ENCODE data around the gene KLF7. TPM values are rescaled to one million over a fixed set of nuclear protein-coding genes. Genes with fewer than 3 reads are reported as not detected.
A peak's percentile ranks its signal among the peaks of the same experiment; 100 is the strongest.

Gene KLF7
- total RNA-seq, 1 donor from 2014 or later = 36.7 TPM

GRCh38 chr2:207173641-207174040 is 7.9 kb upstream of the KLF7 start:
- H3K36me3 Mint-ChIP-seq (ENCODE audit: unreplicated experiment) = no peaks in the 10 kb centered on the region

GRCh38 chr2:207167099-207167923 is 1.6 kb upstream of the KLF7 start:
- H3K4me1 Mint-ChIP-seq (ENCODE audit: unreplicated experiment) = peaks cover 27% of the 10 kb centered on the region
- no peak for TF ChIP-seq CTCF (IDR thresholded peaks at IDR 0.05)
- H3K27ac Mint-ChIP-seq (ENCODE audit: unreplicated experiment) = peak overlapping the region; percentile 100
- H3K36me3 Mint-ChIP-seq (ENCODE audit: unreplicated experiment) = no peaks in the 10 kb centered on the region
- H3K4me3 Mint-ChIP-seq (ENCODE audit: unreplicated experiment) = peak overlapping the region; percentile 91
- DNase-seq (ENCODE audit: extremely low spot score, unreplicated experiment) = no peak
- H3K27me3 Mint-ChIP-seq (ENCODE audit: unreplicated experiment) = no peaks in the 10 kb centered on the region
- peaks cover 7% of the 10 kb centered on the region for H3K9me3 Mint-ChIP-seq (ENCODE audit: unreplicated experiment)

More at GRCh38 chr2:207173641-207174040, 7.9 kb upstream of the KLF7 start:
- H3K4me1 Mint-ChIP-seq (ENCODE audit: unreplicated experiment) = peaks cover 1% of the 10 kb centered on the region
- peaks cover 7% of the 10 kb centered on the region for H3K9me3 Mint-ChIP-seq (ENCODE audit: unreplicated experiment)
- no peaks in the 10 kb centered on the region for H3K27me3 Mint-ChIP-seq (ENCODE audit: unreplicated experiment)
- no peak for DNase-seq (ENCODE audit: extremely low spot score, unreplicated experiment)
- TF ChIP-seq CTCF (IDR thresholded peaks at IDR 0.05) = no peak
- H3K4me3 Mint-ChIP-seq (ENCODE audit: unreplicated experiment) = no peak overlapping the region
- H3K27ac Mint-ChIP-seq (ENCODE audit: unreplicated experiment) = no peak overlapping the region

GRCh38 chr2:207166349-207167098 is 776 bp upstream of the KLF7 start:
- H3K4me1 Mint-ChIP-seq (ENCODE audit: unreplicated experiment) = peaks cover 35% of the 10 kb centered on the region
- peak; percentile 93 for DNase-seq (ENCODE audit: extremely low spot score, unreplicated experiment)
- H3K27ac Mint-ChIP-seq (ENCODE audit: unreplicated experiment) = peak overlapping the region; percentile 100
- H3K27me3 Mint-ChIP-seq (ENCODE audit: unreplicated experiment) = no peaks in the 10 kb centered on the region
- peaks cover 7% of the 10 kb centered on the region for H3K9me3 Mint-ChIP-seq (ENCODE audit: unreplicated experiment)
- peak; percentile 13 for TF ChIP-seq CTCF (IDR thresholded peaks at IDR 0.05)
- H3K4me3 Mint-ChIP-seq (ENCODE audit: unreplicated experiment) = peak overlapping the region; percentile 91
- H3K36me3 Mint-ChIP-seq (ENCODE audit: unreplicated experiment) = no peaks in the 10 kb centered on the region

- Mint-ChIP-seq H3K27me3 (ENCODE audit: unreplicated experiment) (no peaks in the 10 kb centered on the region), H3K27ac (ENCODE audit: unreplicated experiment) (peak overlapping the region; percentile 100), H3K9me3 (ENCODE audit: unreplicated experiment) (peaks cover 7% of the 10 kb centered on the region), H3K4me1 (ENCODE audit: unreplicated experiment) (peaks cover 41% of the 10 kb centered on the region), H3K4me3 (ENCODE audit: unreplicated experiment) (peak overlapping the region; percentile 91), H3K36me3 (ENCODE audit: unreplicated experiment) (no peaks in the 10 kb centered on the region)
- no peak for TF ChIP-seq CTCF (IDR thresholded peaks at IDR 0.05)
- peak; percentile 100 for DNase-seq (ENCODE audit: extremely low spot score, unreplicated experiment)
Observed at GRCh38 chr2:207166039-207166348, 246 bp upstream of the KLF7 start.
